Testis (tissue), 2 donors: ENCODE data around the gene KRTAP2-1.
"Not testable (repeated sequence)": the region's sequence is repeated elsewhere in the genome, so short reads cannot be mapped to it uniquely, and the experiment has no call there.

ENCODE experiments used
- CTCF ChIP-seq, 3 experiments: fragments of 450-650 bp in 2 of 3; fragments of 200-600 bp in 1 of 3; sonication (generic) in 1 of 3; IDR thresholded peaks; one replicate each; pipeline ENCODE4 v1.5.1; 2016 to 2019; ENCODE audit warnings: antibody characterized with exemption in 3 of 3, mild to moderate bottlenecking in 2 of 3, moderate library complexity in 1 of 3
- POLR2A ChIP-seq: fragments of 450-650 bp; IDR thresholded peaks from one replicate; pipeline ENCODE4 v1.6.1; 2017; ENCODE audit warnings: antibody characterized with exemption, mild to moderate bottlenecking, moderate library complexity

DNA sequence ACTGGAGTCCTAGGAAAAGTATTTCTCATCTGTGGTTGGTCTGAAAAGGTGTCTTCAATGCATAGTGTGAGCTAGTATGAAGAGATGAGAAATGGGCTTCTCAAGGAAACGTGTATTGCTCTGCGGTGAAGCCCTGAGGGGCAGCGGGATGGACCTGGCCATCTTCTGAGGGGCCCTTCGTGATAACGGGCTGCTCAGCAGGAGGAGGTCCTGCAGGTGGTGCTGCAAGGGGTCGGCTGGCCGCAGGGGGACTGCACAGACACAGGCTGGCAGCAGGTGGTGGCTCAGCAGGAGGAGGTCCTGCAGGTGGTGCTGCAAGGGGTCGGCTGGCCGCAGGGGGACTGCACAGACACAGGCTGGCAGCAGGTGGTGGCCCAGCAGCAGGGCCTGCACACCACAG, 7.4 kb upstream of the KRTAP2-1 start:
- TF ChIP-seq CTCF (IDR thresholded peaks at IDR 0.05); POLR2A: not testable (repeated sequence)
